Measurements from ENCODE around the gene ADAM23.

ADAM23 gene

DNA sequence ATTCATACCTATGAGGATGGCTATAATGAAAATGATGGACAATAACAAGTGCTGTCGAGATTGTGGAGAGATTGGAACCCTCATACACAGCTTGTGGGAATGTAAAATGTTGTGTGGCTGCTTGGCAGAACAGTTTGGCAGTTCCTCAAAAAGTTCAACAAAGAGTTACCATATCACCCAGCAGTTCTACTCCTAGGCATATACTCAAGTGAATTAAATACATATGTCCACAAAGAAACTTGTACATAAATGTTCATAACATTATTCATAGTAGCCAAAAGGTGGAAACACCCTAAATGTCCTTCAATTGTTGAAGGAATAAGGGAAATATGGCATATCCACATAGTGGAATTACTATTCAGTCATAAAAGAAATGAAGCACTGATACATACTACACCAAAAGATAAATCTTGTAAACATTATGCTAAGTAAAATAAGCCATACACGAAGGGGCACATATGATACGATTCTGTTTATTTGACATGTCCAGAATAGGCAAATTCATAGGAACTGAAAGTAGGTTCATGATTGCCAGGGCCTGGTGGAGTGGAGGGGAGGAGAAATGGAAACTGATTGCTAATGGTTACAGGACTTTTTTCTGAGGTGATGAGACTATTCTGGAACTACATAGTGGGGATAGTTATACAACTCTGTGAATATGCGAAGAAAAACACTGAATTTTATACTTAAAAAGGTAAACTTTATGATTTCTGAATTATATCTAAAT is 92.1 kb downstream of the ADAM23 start:
- TF ChIP-seq, protein P1, sequence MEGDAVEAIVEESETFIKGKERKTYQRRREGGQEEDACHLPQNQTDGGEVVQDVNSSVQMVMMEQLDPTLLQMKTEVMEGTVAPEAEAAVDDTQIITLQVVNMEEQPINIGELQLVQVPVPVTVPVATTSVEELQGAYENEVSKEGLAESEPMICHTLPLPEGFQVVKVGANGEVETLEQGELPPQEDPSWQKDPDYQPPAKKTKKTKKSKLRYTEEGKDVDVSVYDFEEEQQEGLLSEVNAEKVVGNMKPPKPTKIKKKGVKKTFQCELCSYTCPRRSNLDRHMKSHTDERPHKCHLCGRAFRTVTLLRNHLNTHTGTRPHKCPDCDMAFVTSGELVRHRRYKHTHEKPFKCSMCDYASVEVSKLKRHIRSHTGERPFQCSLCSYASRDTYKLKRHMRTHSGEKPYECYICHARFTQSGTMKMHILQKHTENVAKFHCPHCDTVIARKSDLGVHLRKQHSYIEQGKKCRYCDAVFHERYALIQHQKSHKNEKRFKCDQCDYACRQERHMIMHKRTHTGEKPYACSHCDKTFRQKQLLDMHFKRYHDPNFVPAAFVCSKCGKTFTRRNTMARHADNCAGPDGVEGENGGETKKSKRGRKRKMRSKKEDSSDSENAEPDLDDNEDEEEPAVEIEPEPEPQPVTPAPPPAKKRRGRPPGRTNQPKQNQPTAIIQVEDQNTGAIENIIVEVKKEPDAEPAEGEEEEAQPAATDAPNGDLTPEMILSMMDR (IDR thresholded peaks at IDR 0.05; ENCODE audit: extremely low read depth, missing control alignments): no peak

DNA sequence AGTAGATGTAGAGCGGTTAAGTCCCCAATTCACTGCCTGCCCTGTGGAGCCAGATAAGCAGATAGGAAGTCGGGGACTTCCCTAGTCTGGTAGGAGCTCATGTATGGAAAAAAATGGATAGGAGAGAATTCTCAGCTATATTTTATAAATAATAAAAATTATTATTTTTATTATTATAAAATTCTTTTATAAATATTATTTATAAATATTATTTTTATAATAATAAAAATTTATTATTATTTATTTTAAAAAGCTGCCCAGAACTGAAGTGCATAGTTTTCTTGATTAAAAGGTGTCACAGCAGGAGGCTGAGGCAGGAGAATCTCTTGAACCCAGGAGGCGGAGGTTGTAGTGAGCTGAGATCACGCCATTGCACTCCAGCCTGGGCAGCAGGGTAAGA is 97.4 kb downstream of the ADAM23 start:
- DNase-seq (ENCODE audit: low spot score): no peak
- TF ChIP-seq, protein P1 (IDR thresholded peaks at IDR 0.05; ENCODE audit: extremely low read depth, missing control alignments): no peak

More for the DNA sequence above, 92.1 kb downstream of the ADAM23 start:
- no peak for DNase-seq (ENCODE audit: low spot score)

DNA sequence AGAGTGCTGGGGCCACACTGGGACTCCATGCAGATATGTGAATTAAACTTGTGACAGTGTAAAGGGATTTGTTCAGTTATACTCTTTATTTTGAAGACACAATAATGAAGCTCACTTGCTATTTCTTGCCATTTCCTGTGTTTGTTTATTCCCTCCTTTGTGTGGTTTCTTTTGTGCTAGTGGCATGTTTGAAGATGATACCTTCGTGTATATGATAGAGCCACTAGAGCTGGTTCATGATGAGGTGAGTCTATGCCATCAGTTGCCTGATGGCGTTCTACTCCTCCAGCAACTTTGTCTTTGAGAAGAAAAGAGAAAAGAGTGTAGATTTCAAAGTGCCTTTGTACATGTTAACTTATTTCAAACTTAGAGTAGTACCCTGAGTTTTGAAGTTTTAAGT is 99.7 kb downstream of the ADAM23 start:
- no peak for DNase-seq (ENCODE audit: low spot score)
- TF ChIP-seq, protein P1 (IDR thresholded peaks at IDR 0.05; ENCODE audit: extremely low read depth, missing control alignments): no peak

DNA sequence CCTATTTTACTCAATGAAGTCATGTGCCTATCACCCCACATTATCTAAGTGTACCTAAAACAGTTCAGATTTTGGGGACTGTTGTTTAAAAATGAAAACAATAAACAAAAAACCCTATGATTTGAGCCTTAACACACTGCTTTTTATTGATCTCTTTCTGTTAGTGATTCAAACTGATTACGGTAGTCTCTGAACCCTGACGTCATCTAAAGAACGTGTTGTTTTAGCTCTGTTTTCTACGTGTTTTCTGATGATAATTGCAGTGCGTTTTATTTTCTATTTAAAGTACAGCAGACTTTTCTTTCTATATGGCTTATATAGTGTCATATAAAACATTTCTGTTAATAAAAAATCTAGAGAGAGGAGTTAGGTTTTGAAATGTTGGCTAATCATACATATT is 105.1 kb downstream of the ADAM23 start:
- TF ChIP-seq, protein P1 (IDR thresholded peaks at IDR 0.05; ENCODE audit: extremely low read depth, missing control alignments): no peak
- DNase-seq (ENCODE audit: low spot score): no peak

DNA sequence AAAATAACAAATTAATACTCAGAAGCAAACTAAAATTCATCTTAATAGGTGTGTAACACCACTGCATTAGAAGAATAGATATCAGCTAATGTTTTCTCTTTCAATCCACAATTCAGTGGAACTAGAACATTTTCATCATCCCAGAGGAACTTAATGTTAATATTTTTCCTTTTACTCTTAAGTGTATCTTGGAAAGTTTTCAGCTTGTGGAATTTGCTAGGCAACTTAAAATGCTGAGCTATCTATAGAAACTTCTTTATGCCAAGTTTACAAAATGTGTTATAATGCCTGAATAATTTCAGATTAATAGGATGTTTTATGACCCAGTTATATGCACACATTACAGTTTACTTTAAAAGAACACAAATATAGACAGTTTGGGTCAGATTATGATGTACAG is 112.4 kb downstream of the ADAM23 start:
- DNase-seq (ENCODE audit: low spot score): no peak
- TF ChIP-seq, protein P1 (IDR thresholded peaks at IDR 0.05; ENCODE audit: extremely low read depth, missing control alignments): no peak

DNA sequence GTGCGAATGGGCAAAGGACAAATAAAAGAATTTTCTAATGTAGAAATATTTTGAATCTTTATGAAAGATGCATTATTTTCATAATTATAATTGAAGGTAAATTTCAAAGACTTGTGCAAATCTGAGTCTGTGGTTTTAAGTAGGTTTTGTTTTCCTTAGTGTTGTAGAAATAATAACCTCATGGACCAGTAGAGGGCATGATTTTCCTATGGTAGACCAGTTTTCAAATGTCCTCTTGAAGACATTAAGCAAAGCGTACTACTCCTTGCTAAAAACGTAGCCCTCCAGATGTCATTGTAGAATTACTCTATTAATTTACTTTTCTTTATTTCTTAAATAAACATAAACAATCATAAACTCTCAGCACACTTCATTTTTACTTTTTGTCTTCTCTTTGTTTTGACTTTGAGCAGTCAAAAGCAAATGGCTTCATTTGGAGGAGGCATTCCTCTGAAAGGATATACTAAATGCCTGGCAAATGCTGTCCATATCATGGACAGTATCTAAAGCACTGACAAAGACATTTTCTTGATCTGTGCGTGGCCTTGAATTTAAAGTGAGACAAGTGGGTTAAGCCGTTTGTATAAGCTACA is 113.1 kb downstream of the ADAM23 start:
- TF ChIP-seq, protein P1 (IDR thresholded peaks at IDR 0.05; ENCODE audit: extremely low read depth, missing control alignments): peak; percentile 54
- DNase-seq (ENCODE audit: low spot score): peak; percentile 15

DNA sequence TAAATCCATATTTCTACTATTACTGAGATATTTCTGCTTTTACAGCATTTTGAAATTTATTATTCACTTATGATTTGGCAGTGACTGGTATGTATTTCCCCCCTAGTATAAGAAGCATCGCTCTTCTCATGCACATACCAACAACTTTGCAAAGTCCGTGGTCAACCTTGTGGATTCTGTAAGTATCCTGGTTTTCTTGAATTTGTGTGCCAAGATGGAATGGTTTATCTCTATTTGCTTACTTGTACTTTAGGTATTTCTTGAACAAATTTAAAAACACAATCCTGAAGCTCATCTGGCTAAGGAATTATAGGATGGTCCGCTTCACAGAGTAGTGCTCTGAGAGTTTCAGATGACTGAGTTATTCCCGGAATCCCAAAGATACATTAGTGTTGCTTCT is 114.0 kb downstream of the ADAM23 start:
- DNase-seq (ENCODE audit: low spot score): no peak
- TF ChIP-seq, protein P1 (IDR thresholded peaks at IDR 0.05; ENCODE audit: extremely low read depth, missing control alignments): no peak

Data from GM20000 (cell line).